Duodenal mucosa (tissue), 2 donors: ENCODE measurements around the gene FAR1.

Experiments
- H3K27ac ChIP-seq: one replicate; pipeline ENCODE4 v1.7.0; 2013; ENCODE audit warnings: low read depth, low read length
- H3K27me3 ChIP-seq, 2 donors: one replicate each; pipeline ENCODE4 v1.7.0; 2013; ENCODE audit warnings: low read length in 2 of 2, control low read depth in 1 of 2; ENCODE audit not compliant: insufficient read depth in 2 of 2, control insufficient read depth in 1 of 2
- H3K36me3 ChIP-seq, 2 donors: one replicate each; pipeline ENCODE4 v1.7.0; 2013; ENCODE audit warnings: low read length in 2 of 2, control low read depth in 1 of 2; ENCODE audit not compliant: insufficient read depth in 2 of 2, control insufficient read depth in 1 of 2
- H3K4me1 ChIP-seq, 2 donors: one replicate each; pipeline ENCODE4 v1.7.0; 2013; ENCODE audit warnings: low read length in 2 of 2, control low read depth in 1 of 2; ENCODE audit not compliant: insufficient read depth in 2 of 2, control insufficient read depth in 1 of 2
- H3K4me3 ChIP-seq, 2 donors: one replicate each; pipeline ENCODE4 v1.7.0; 2013; ENCODE audit warnings: low read length in 2 of 2, low read depth in 1 of 2
- H3K9ac ChIP-seq, 2 donors: one replicate each; pipeline ENCODE4 v1.7.0; 2013; ENCODE audit warnings: low read length in 2 of 2, low read depth in 1 of 2
- H3K9me3 ChIP-seq, 2 donors: one replicate each; pipeline ENCODE4 v1.7.0; 2013; ENCODE audit warnings: low read length in 2 of 2, control low read depth in 1 of 2; ENCODE audit not compliant: control insufficient read depth in 1 of 2

The FAR1 gene

GRCh38 chr11:13669544-13670488, 1.3 kb downstream of the FAR1 start:
- Histone ChIP-seq H3K36me3 (no peaks in the 10 kb centered on the region), H3K9me3 (no peaks in the 10 kb centered on the region), H3K4me3 (peak overlapping the region; percentile 74 to 80), H3K9ac (peak overlapping the region; percentile 69 to 74), H3K27ac (no peak overlapping the region), H3K4me1 (peaks cover 16 to 40% of the 10 kb centered on the region in 2 donors), H3K27me3 (no peaks in the 10 kb centered on the region)

- Histone ChIP-seq H3K9ac (no peak overlapping the region), H3K27me3 (no peaks in the 10 kb centered on the region), H3K9me3 (no peaks in the 10 kb centered on the region), H3K4me1 (peaks cover 16 to 58% of the 10 kb centered on the region in 2 donors), H3K27ac (no peak overlapping the region), H3K4me3 (peak overlapping the region in 1 of 2 donors; percentile 20), H3K36me3 (no peaks in the 10 kb centered on the region)
Observed at GRCh38 chr11:13672576-13673210, 4.2 kb downstream of the FAR1 start.

GRCh38 chr11:13674799-13675509, 6.5 kb downstream of the FAR1 start:
- Histone ChIP-seq H3K27ac (no peak overlapping the region), H3K4me1 (peaks cover 17 to 66% of the 10 kb centered on the region in 2 donors), H3K36me3 (no peaks in the 10 kb centered on the region), H3K4me3 (peak overlapping the region in 1 of 2 donors; percentile 13), H3K9me3 (no peaks in the 10 kb centered on the region), H3K27me3 (no peaks in the 10 kb centered on the region), H3K9ac (no peak overlapping the region)

GRCh38 chr11:13676576-13676975, 8.1 kb downstream of the FAR1 start:
- no peaks in the 10 kb centered on the region for H3K36me3 ChIP-seq

GRCh38 chr11:13679768-13680167, 11.3 kb downstream of the FAR1 start:
- no peak overlapping the region for H3K27ac ChIP-seq
- no peak overlapping the region for H3K4me3 ChIP-seq
- no peak overlapping the region for H3K9ac ChIP-seq
- peaks cover 35 to 63% of the 10 kb centered on the region in 2 donors for H3K4me1 ChIP-seq
- no peaks in the 10 kb centered on the region for H3K36me3 ChIP-seq
- H3K27me3 ChIP-seq = no peaks in the 10 kb centered on the region
- H3K9me3 ChIP-seq = no peaks in the 10 kb centered on the region

More at GRCh38 chr11:13676576-13676975, 8.1 kb downstream of the FAR1 start:
- Histone ChIP-seq H3K27ac (no peak overlapping the region), H3K9me3 (no peaks in the 10 kb centered on the region), H3K9ac (no peak overlapping the region), H3K4me3 (peak overlapping the region; percentile 10 to 27), H3K4me1 (peaks cover 24 to 71% of the 10 kb centered on the region in 2 donors), H3K27me3 (no peaks in the 10 kb centered on the region)

- H3K27me3 ChIP-seq = no peaks in the 10 kb centered on the region
- no peak overlapping the region for H3K27ac ChIP-seq
- H3K4me3 ChIP-seq = peak overlapping the region; percentile 7 to 19
- H3K9ac ChIP-seq = no peak overlapping the region
- H3K36me3 ChIP-seq = no peaks in the 10 kb centered on the region
- H3K9me3 ChIP-seq = no peaks in the 10 kb centered on the region
- peaks cover 35 to 62% of the 10 kb centered on the region in 2 donors for H3K4me1 ChIP-seq
Observed at GRCh38 chr11:13680501-13681264, 12.2 kb downstream of the FAR1 start.

- H3K27ac ChIP-seq = no peak overlapping the region
- H3K4me3 ChIP-seq = peak overlapping the region; percentile 0 to 7
- no peak overlapping the region for H3K9ac ChIP-seq
- H3K36me3 ChIP-seq = no peaks in the 10 kb centered on the region
- no peaks in the 10 kb centered on the region for H3K9me3 ChIP-seq
- H3K4me1 ChIP-seq = peaks cover 32 to 59% of the 10 kb centered on the region in 2 donors
- no peaks in the 10 kb centered on the region for H3K27me3 ChIP-seq
Observed at GRCh38 chr11:13681446-13681845, 13.0 kb downstream of the FAR1 start.

GRCh38 chr11:13682212-13682611, 13.7 kb downstream of the FAR1 start:
- no peaks in the 10 kb centered on the region for H3K36me3 ChIP-seq
- peaks cover 32 to 51% of the 10 kb centered on the region in 2 donors for H3K4me1 ChIP-seq
- H3K9me3 ChIP-seq = no peaks in the 10 kb centered on the region
- H3K4me3 ChIP-seq = no peak overlapping the region
- no peak overlapping the region for H3K9ac ChIP-seq
- no peak overlapping the region for H3K27ac ChIP-seq
- no peaks in the 10 kb centered on the region for H3K27me3 ChIP-seq

- Histone ChIP-seq H3K9me3 (no peaks in the 10 kb centered on the region), H3K4me1 (peaks cover 17 to 31% of the 10 kb centered on the region in 2 donors), H3K4me3 (no peak overlapping the region), H3K27ac (no peak overlapping the region), H3K9ac (no peak overlapping the region), H3K36me3 (no peaks in the 10 kb centered on the region), H3K27me3 (no peaks in the 10 kb centered on the region)
Observed at GRCh38 chr11:13685461-13686108, 17.1 kb downstream of the FAR1 start.
